K562 (cell line): ENCODE data around the gene ZDHHC12. TPM values are rescaled to one million over a fixed set of nuclear protein-coding genes. Genes with fewer than 3 reads are reported as not detected.

ENCODE experiments used
- BMI1 ChIP-seq: fragments of 150-350 bp; IDR thresholded peaks from 2 replicates; pipeline ENCODE4 v1.6.1; 2014; ENCODE audit warnings: low read length
- CBFA2T3 ChIP-seq: fragments of 450-650 bp; IDR thresholded peaks from 2 replicates; pipeline ENCODE4 v1.6.1; 2017
- CTCF ChIP-seq, 3 experiments: IDR thresholded peaks in 2 of 3; conservative IDR thresholded peaks in 1 of 3; 2 replicates each; pipeline ENCODE4 v1.5.1; 2011 to 2012; ENCODE audit warnings: low read length in 3 of 3, mild to moderate bottlenecking in 3 of 3, control low read depth in 2 of 3, improper control_type of control experiment in 1 of 3, inconsistent platforms in 1 of 3, low read depth in 1 of 3, mixed read lengths in 1 of 3, moderate library complexity in 1 of 3; ENCODE audit not compliant: insufficient read depth in 2 of 3
- ETS1 ChIP-seq: conservative IDR thresholded peaks from 2 replicates; pipeline ENCODE4 v1.6.1; 2011; ENCODE audit warnings: low read depth, mild to moderate bottlenecking, low read length; ENCODE audit not compliant: control insufficient read depth
- FOS ChIP-seq: IDR thresholded peaks from 3 replicates; pipeline ENCODE4 v1.6.1; 2011; ENCODE audit not compliant: insufficient read length; ENCODE audit errors: extremely low read depth
- HLTF ChIP-seq: fragments of 450-650 bp; IDR thresholded peaks from 2 replicates; pipeline ENCODE4 v1.6.1; 2016
- LEF1 ChIP-seq: fragments of 450-650 bp; IDR thresholded peaks from 2 replicates; pipeline ENCODE4 v1.6.1; 2016; ENCODE audit warnings: mild to moderate bottlenecking
- NCOA6 ChIP-seq: fragments of 450-650 bp; IDR thresholded peaks from 2 replicates; pipeline ENCODE4 v1.6.1; 2017; ENCODE audit warnings: mild to moderate bottlenecking
- PTBP1 ChIP-seq: fragments of 200-400 bp; formaldehyde crosslinking; IDR thresholded peaks from 2 replicates; pipeline ENCODE4 v1.6.1; 2017; ENCODE audit warnings: low read depth, low read length
- polyA plus RNA-seq, 8 experiments: library from polyadenylated mRNA; depleted of rRNA in 4 of 8; stranded (reverse) in 5 of 8; unstranded in 3 of 8; fragments of >200 nt; fragmentation: Nextera tagmentation in 2 of 8; fragmentation: Illumina TruSeq in 1 of 8; extraction: Ambion mirVana in 2 of 8; extraction: Trizol in 1 of 8; gene quantifications; 2 replicates each; pipeline versions ENCODE4 v1.2.1 to v1.2.3, GENCODE V29; 2011 to 2014; ENCODE audit warnings: inconsistent platforms in 1 of 8, missing spikeins in 1 of 8
- total RNA-seq, 7 experiments: library from RNA; depleted of rRNA in 6 of 7; stranded (reverse); fragments of >200 nt in 6 of 7; fragmentation: Illumina TruSeq in 2 of 7; extraction: Trizol in 2 of 7; gene quantifications; 2 replicates each; pipeline versions ENCODE4 v1.2.1 to v1.2.3, GENCODE V29; 2011 to 2021; ENCODE audit warnings: low replicate concordance in 1 of 7
- TF ChIP-seq, protein P1 (sequence below): fragments of 150-350 bp; conservative IDR thresholded peaks from 2 replicates; pipeline ENCODE4 v1.6.1; 2014; ENCODE audit warnings: low read length

ZDHHC12 gene
- total and polyA plus RNA-seq, 9 of the 15 experiments (the other 6 are each of a cell fraction or from before 2014, with no cell fraction given), result 0.21 to 38.0 (median 13.8) TPM

GRCh38 chr9:128689820-128690683 is 33.9 kb downstream of the ZDHHC12 start (continued):
- TF ChIP-seq ETS1, result peak; percentile 86; the same call in 1 of the 2 replicates
- TF ChIP-seq CTCF (IDR thresholded peaks at IDR 0.05 in 2 of 3, conservative IDR thresholded peaks at IDR 0.05 in 1 of 3; ENCODE audit: insufficient read depth in 2 of 3, low read depth in 1 of 3, low read length in 3 of 3), result no peak
- no peak for TF ChIP-seq BMI1
- TF ChIP-seq, protein P1, sequence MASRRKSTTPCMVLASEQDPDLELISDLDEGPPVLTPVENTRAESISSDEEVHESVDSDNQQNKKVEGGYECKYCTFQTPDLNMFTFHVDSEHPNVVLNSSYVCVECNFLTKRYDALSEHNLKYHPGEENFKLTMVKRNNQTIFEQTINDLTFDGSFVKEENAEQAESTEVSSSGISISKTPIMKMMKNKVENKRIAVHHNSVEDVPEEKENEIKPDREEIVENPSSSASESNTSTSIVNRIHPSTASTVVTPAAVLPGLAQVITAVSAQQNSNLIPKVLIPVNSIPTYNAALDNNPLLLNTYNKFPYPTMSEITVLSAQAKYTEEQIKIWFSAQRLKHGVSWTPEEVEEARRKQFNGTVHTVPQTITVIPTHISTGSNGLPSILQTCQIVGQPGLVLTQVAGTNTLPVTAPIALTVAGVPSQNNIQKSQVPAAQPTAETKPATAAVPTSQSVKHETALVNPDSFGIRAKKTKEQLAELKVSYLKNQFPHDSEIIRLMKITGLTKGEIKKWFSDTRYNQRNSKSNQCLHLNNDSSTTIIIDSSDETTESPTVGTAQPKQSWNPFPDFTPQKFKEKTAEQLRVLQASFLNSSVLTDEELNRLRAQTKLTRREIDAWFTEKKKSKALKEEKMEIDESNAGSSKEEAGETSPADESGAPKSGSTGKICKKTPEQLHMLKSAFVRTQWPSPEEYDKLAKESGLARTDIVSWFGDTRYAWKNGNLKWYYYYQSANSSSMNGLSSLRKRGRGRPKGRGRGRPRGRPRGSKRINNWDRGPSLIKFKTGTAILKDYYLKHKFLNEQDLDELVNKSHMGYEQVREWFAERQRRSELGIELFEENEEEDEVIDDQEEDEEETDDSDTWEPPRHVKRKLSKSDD, result no peak
- no peak for TF ChIP-seq FOS
- no peak for TF ChIP-seq HLTF
- TF ChIP-seq CBFA2T3, result no peak
- no peak for TF ChIP-seq LEF1
- no peak for TF ChIP-seq PTBP1
- TF ChIP-seq NCOA6, result no peak
